HG03432 (cell line): ENCODE results near the gene AHNAK2.
"Not testable (repeated sequence)": the region's sequence is repeated elsewhere in the genome, so short reads cannot be mapped to it uniquely, and the experiment has no call there.

Source experiments
- ATAC-seq: cut with Tn5 transposase; IDR thresholded peaks from one replicate; pipeline ENCODE4 v1.9.1; 2021; ENCODE audit warnings: mild to moderate bottlenecking, moderate library complexity; ENCODE audit not compliant: unreplicated experiment

AHNAK2 gene

GRCh38 chr14:104904650-104905578 lies 73.3 kb downstream of the AHNAK2 start:
- ATAC-seq, result not testable (repeated sequence)

GRCh38 chr14:104903990-104904389 lies 74.2 kb downstream of the AHNAK2 start:
- no peak for ATAC-seq

GRCh38 chr14:104900639-104901512 lies 77.3 kb downstream of the AHNAK2 start:
- ATAC-seq, result no peak

- ATAC-seq, result no peak
Observed at GRCh38 chr14:104899781-104900180, 78.4 kb downstream of the AHNAK2 start.

- no peak for ATAC-seq
Observed at GRCh38 chr14:104898870-104899510, 79.2 kb downstream of the AHNAK2 start.

GRCh38 chr14:104898195-104898558 lies 80.0 kb downstream of the AHNAK2 start:
- no peak for ATAC-seq

GRCh38 chr14:104897330-104898194 lies 80.6 kb downstream of the AHNAK2 start:
- ATAC-seq, result no peak

GRCh38 chr14:104895786-104896661 lies 82.2 kb downstream of the AHNAK2 start:
- no peak for ATAC-seq

- ATAC-seq, result no peak
Observed at GRCh38 chr14:104895207-104895785, 82.9 kb downstream of the AHNAK2 start.

- ATAC-seq, result no peak
Observed at GRCh38 chr14:104894331-104895206, 83.6 kb downstream of the AHNAK2 start.

GRCh38 chr14:104893435-104894207 lies 84.6 kb downstream of the AHNAK2 start:
- ATAC-seq, result no peak

- ATAC-seq, result no peak
Observed at GRCh38 chr14:104892531-104893434, 85.4 kb downstream of the AHNAK2 start.

GRCh38 chr14:104891664-104892530 lies 86.3 kb downstream of the AHNAK2 start:
- no peak for ATAC-seq

- no peak for ATAC-seq
Observed at GRCh38 chr14:104891121-104891551, 87.0 kb downstream of the AHNAK2 start.

- ATAC-seq, result not testable (repeated sequence)
Observed at GRCh38 chr14:104890292-104890691, 87.9 kb downstream of the AHNAK2 start.
